ENCODE results near the gene INTS4. TPM values are rescaled to one million over a fixed set of nuclear protein-coding genes. Genes with fewer than 3 reads are reported as not detected.

INTS4 gene
- polyA plus RNA-seq, 6 donors from 2014 or later, result 33.3 to 71.6 (median 38.1) TPM

DNA sequence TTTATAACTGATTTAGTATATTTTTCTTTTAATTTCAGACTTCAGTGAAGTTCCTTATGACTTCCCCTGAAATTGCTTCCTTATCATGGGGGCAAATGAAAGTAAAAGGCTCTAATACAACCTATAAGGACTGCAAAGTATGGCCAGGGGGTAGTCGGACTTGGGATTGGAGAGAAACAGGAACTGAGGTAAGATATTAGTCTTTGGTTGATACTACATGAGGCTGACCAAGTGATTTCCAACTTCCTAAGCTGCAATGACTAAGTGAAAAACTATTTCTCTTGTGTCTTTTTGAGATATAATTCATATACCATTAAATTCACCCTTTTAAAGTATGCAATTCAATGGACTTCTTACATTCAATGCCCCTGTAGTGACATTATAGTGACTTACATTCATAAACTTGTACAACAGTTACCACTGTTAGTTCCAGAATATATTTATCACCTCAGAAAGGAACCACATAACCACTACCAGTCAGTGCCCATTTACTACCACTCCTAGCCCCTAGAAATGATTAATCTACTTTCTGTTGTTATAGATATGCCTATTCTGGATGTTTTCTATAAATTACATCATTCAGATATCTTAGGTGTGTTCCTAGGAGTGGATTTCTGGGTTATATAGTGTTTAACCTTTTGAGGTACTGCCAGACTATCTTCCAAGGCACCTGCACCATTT, 151.9 kb downstream of the INTS4 start:
- Mint-ChIP-seq H3K27me3 (no peaks in the 10 kb centered on the region), H3K36me3 (peaks cover 23 to 25% of the 10 kb centered on the region in 2 donors), H3K27ac (no peak overlapping the region), H3K4me3 (no peak overlapping the region), H3K9me3 (peaks cover 0 to 44% (median 16%) of the 10 kb centered on the region in 7 donors), H3K4me1 (no peaks in the 10 kb centered on the region)
- no peak for DNase-seq
- ATAC-seq (ENCODE audit: low read depth in 2 of 2), result no peak

DNA sequence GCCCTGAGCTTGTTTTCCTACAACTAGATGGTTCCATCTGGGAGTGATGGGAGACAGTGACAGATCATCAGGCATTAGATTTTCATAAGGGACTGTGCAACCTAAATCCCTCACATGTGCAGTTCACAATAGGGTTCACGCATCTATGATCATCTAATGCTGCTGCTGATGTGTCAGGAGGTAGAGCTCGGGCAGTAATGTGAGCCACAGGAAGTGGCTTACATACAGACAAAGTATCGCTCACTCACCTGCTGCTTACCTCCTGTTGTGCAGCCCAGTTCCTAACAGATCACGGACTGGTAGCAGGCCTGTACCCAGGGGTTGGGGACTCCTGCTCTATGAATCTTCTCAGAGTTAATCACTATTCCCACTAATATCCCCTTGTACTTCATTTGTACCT, 161.2 kb downstream of the INTS4 start:
- H3K27ac Mint-ChIP-seq, result no peak overlapping the region
- peaks cover 0 to 3% (median 2%) of the 10 kb centered on the region in 7 donors for H3K9me3 Mint-ChIP-seq
- no peaks in the 10 kb centered on the region for H3K36me3 Mint-ChIP-seq
- DNase-seq, result no peak
- no peak for ATAC-seq (ENCODE audit: low read depth in 2 of 2)
- H3K4me3 Mint-ChIP-seq, result no peak overlapping the region
- H3K4me1 Mint-ChIP-seq, result no peaks in the 10 kb centered on the region
- no peaks in the 10 kb centered on the region for H3K27me3 Mint-ChIP-seq

DNA sequence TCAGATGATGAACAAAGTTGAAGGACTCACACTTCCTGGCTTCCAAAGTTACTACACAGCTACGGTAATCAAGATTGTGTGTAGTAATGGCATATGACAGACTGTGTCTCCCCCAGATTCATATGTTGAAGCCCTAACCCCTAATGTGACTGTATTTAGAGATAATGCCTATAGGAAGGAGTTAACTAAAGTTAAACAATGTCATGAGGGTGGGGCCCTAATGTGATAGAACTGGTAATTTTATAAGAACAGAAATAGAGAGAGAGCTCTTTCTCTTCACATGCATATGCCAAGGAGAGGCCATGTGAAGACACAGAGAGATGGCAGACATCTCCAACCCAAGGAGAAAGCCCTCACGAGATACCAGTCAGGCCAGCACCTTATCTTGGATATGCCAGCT, 165.5 kb downstream of the INTS4 start:
- no peak for DNase-seq
- no peak for ATAC-seq (ENCODE audit: low read depth in 2 of 2)
- H3K4me3 Mint-ChIP-seq, result no peak overlapping the region
- H3K27me3 Mint-ChIP-seq, result no peaks in the 10 kb centered on the region
- H3K27ac Mint-ChIP-seq, result peak overlapping the region in 1 of 6 donors; percentile 37
- H3K9me3 Mint-ChIP-seq, result peaks cover 0 to 3% (median 2%) of the 10 kb centered on the region in 7 donors
- no peaks in the 10 kb centered on the region for H3K36me3 Mint-ChIP-seq
- no peaks in the 10 kb centered on the region for H3K4me1 Mint-ChIP-seq

Other genes with a start within 250 kb of the INTS4 start
- gene RSF1, start 173.9 kb downstream of the INTS4 start, polyA plus RNA-seq (ENCODE audit: low read depth in 6 of 6), result 10 to 100 TPM; 15.1 to 52.2 (median 36.3) TPM
- 10 to 100 TPM in 4 of 6 donors, 1 to 10 TPM in 2; 8.6 to 19.1 (median 14.9) TPM for gene AAMDC, start 173.5 kb downstream of the INTS4 start, polyA plus RNA-seq (ENCODE audit: low read depth in 6 of 6)
- gene KCTD14, start 28.6 kb upstream of the INTS4 start, polyA plus RNA-seq (ENCODE audit: low read depth in 6 of 6), result under 1 TPM in 1 of 6 donors, not detected in 5; 0.38 TPM
- not detected for gene THRSP, start 69.2 kb upstream of the INTS4 start, polyA plus RNA-seq (ENCODE audit: low read depth in 6 of 6)
- gene NDUFC2, start 85.2 kb upstream of the INTS4 start, polyA plus RNA-seq (ENCODE audit: low read depth in 6 of 6), result 100 to 1,000 TPM; 138 to 164 (median 149) TPM
- gene ALG8, start 145.0 kb upstream of the INTS4 start, polyA plus RNA-seq (ENCODE audit: low read depth in 6 of 6), result 10 to 100 TPM; 46.7 to 90.6 (median 59.9) TPM
- gene KCTD21, start 194.0 kb upstream of the INTS4 start, polyA plus RNA-seq (ENCODE audit: low read depth in 6 of 6), result 1 to 10 TPM in 5 of 6 donors, not detected in 1; 1.2 to 3.4 (median 1.8) TPM
- gene USP35, start 194.3 kb upstream of the INTS4 start, polyA plus RNA-seq (ENCODE audit: low read depth in 6 of 6), result under 1 TPM in 5 of 6 donors, not detected in 1; 0.11 to 0.76 (median 0.52) TPM

All from naive B cell (primary cell).